ENCODE results near the gene RABL6. TPM values are rescaled to one million over a fixed set of nuclear protein-coding genes. Genes with fewer than 3 reads are reported as not detected.
A peak's percentile ranks its signal among the peaks of the same experiment; 100 is the strongest.

RABL6 gene
- total and polyA plus RNA-seq, 8 donors, result 50.7 to 119 (median 66.5) TPM

GRCh38 chr9:136791516-136792276, 16.1 kb upstream of the RABL6 start:
- DNase-seq, result peak; percentile 83 to 94 (median 90)
- Histone ChIP-seq H3K27ac (peak overlapping the region; percentile 90 to 96 (median 94)), H3K27me3 (no peaks in the 10 kb centered on the region), H3K4me3 (peak overlapping the region; percentile 22 to 69 (median 52)), H3K36me3 (no peaks in the 10 kb centered on the region), H3K9me3 (no peaks in the 10 kb centered on the region), H3K4me1 (peaks cover 31 to 47% (median 32%) of the 10 kb centered on the region in 3 donors)
- ATAC-seq, result peak; percentile 60 to 67 (median 64)
- no peak for FAIRE-seq
- intact Hi-C loops (cut with DNase I), result loop anchor here in 2 of 3 donors (10.0 kb wide), 2 partner anchors 53 to 153 kb away; partner anchors contain the start of genes AJM1 (in 1 of the 2), C8G (in 1 of the 2), FBXW5 (in 1 of the 2) and PHPT1 (in 1 of the 2)
- 1% methylated on average over 28 to 29 of the region's 29 CpGs for WGBS, 2 donors
- peak; percentile 95 to 99 (median 97) for TF ChIP-seq CTCF (IDR thresholded peaks at IDR 0.05)

- Histone ChIP-seq H3K27ac (peak overlapping the region; percentile 90 to 96 (median 94)), H3K27me3 (no peaks in the 10 kb centered on the region), H3K36me3 (no peaks in the 10 kb centered on the region), H3K9me3 (no peaks in the 10 kb centered on the region), H3K4me1 (peaks cover 35 to 49% (median 36%) of the 10 kb centered on the region in 3 donors), H3K4me3 (peak overlapping the region in 2 of 4 donors; percentile 62 to 69)
- DNase-seq, result peak in 4 of 6 donors; percentile 45 to 84 (median 60)
- FAIRE-seq, result no peak
- no peak for TF ChIP-seq CTCF (IDR thresholded peaks at IDR 0.05)
- 57 to 65% methylated on average over 15 of the region's 15 CpGs for WGBS, 2 donors
- intact Hi-C loops (cut with DNase I), result loop anchor here in 2 of 3 donors (10.0 kb wide), 2 partner anchors 52 to 152 kb away; partner anchors contain the start of genes AJM1 (in 1 of the 2), C8G (in 1 of the 2), FBXW5 (in 1 of the 2) and PHPT1 (in 1 of the 2)
- no peak for ATAC-seq
Observed at GRCh38 chr9:136792321-136793085, 15.2 kb upstream of the RABL6 start.

- ATAC-seq (no peak), DNase-seq (peak in 4 of 6 donors; percentile 34 to 74 (median 54)), FAIRE-seq (no peak)
- peaks cover 38 to 50% (median 43%) of the 10 kb centered on the region in 3 donors for H3K4me1 ChIP-seq
- H3K36me3 ChIP-seq, result no peaks in the 10 kb centered on the region
- no peak overlapping the region for H3K27ac ChIP-seq
- no peak for TF ChIP-seq CTCF (IDR thresholded peaks at IDR 0.05)
- no peak overlapping the region for H3K4me3 ChIP-seq
- H3K27me3 ChIP-seq, result no peaks in the 10 kb centered on the region
- intact Hi-C loops (cut with DNase I), result loop anchor here in 2 of 3 donors (10.0 kb wide), 2 partner anchors 51 to 151 kb away; partner anchors contain the start of genes AJM1 (in 1 of the 2), C8G (in 1 of the 2), FBXW5 (in 1 of the 2) and PHPT1 (in 1 of the 2)
- H3K9me3 ChIP-seq, result no peaks in the 10 kb centered on the region
- WGBS, 2 donors, result 70 to 71% methylated on average over 17 of the region's 17 CpGs
Observed at GRCh38 chr9:136793086-136793946, 14.4 kb upstream of the RABL6 start.

GRCh38 chr9:136794281-136794999, 13.3 kb upstream of the RABL6 start:
- TF ChIP-seq CTCF (IDR thresholded peaks at IDR 0.05), result no peak
- FAIRE-seq (no peak), DNase-seq (peak in 1 of 6 donors; percentile 31), ATAC-seq (no peak)
- H3K27ac ChIP-seq, result no peak overlapping the region
- 85 to 89% methylated on average over 14 of the region's 14 CpGs for whole genome bisulfite sequencing, 2 donors
- H3K36me3 ChIP-seq, result no peaks in the 10 kb centered on the region
- no peaks in the 10 kb centered on the region for H3K27me3 ChIP-seq
- intact Hi-C loops (cut with DNase I), result loop anchor here in 2 of 3 donors (10.0 kb wide), 2 partner anchors 50 to 150 kb away; partner anchors contain the start of genes AJM1 (in 1 of the 2), C8G (in 1 of the 2), FBXW5 (in 1 of the 2) and PHPT1 (in 1 of the 2)
- no peak overlapping the region for H3K4me3 ChIP-seq
- H3K4me1 ChIP-seq, result peaks cover 49 to 53% (median 50%) of the 10 kb centered on the region in 3 donors
- no peaks in the 10 kb centered on the region for H3K9me3 ChIP-seq
